Memory B cell (primary cell): Measurements from ENCODE around the gene MRPL47.

Experiments used
- ATAC-seq: fragments of 150-1000 bp; cut with Tn5 transposase; 2 replicates; pipeline ENCODE4 v1.10.0; 2021; ENCODE audit warnings: low read depth, mild to moderate bottlenecking, moderate library complexity
- DNase-seq, 2 donors: peaks; one replicate each; pipeline ENCODE4 v3.0.0; 2022; ENCODE audit warnings: low spot score in 2 of 2
- H3K27ac Mint-ChIP-seq: one replicate; pipeline ENCODE4 v1.8.0; 2022; ENCODE audit warnings: mild to moderate bottlenecking, moderate library complexity, mixed read lengths
- H3K27me3 Mint-ChIP-seq: one replicate; pipeline ENCODE4 v1.8.0; 2022; ENCODE audit warnings: mixed read lengths
- H3K36me3 Mint-ChIP-seq: one replicate; pipeline ENCODE4 v1.8.0; 2022; ENCODE audit warnings: mild to moderate bottlenecking, mixed read lengths
- H3K4me1 Mint-ChIP-seq: one replicate; pipeline ENCODE4 v1.8.0; 2022; ENCODE audit warnings: mixed read lengths
- H3K4me3 Mint-ChIP-seq: one replicate; pipeline ENCODE4 v1.8.0; 2022; ENCODE audit warnings: mild to moderate bottlenecking, moderate library complexity, mixed read lengths
- H3K9me3 Mint-ChIP-seq: one replicate; pipeline ENCODE4 v1.8.0; 2022; ENCODE audit warnings: mixed read lengths

Gene MRPL47

DNA sequence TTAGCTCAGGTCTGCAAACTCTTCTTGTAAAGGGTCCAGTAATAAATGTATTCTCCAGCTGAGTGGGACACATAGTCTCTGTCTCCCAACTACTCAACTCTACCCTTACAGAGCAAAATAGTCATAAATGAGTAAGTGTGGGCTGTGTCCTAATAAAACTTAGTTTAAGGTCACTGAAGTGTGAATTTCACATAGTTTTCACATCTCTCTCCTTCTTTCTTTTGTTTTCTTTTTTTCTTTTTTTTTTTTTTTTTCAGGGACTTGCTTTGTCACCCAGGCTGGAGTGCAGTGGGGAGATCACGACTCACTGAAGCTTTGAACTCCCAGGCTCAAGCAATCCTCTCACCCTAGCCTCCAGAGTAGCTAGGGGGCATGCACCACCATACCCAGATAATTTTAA, 43.6 kb downstream of the MRPL47 start:
- no peak overlapping the region for H3K4me3 Mint-ChIP-seq
- no peak overlapping the region for H3K27ac Mint-ChIP-seq
- H3K27me3 Mint-ChIP-seq = no peaks in the 10 kb centered on the region
- no peaks in the 10 kb centered on the region for H3K36me3 Mint-ChIP-seq
- no peak for DNase-seq
- peaks cover 17% of the 10 kb centered on the region for H3K4me1 Mint-ChIP-seq
- no peaks in the 10 kb centered on the region for H3K9me3 Mint-ChIP-seq
- no peak for ATAC-seq

GRCh38 chr3:179558742-179559364, 45.6 kb downstream of the MRPL47 start:
- Mint-ChIP-seq H3K27ac (no peak overlapping the region), H3K4me1 (peaks cover 10% of the 10 kb centered on the region), H3K4me3 (no peak overlapping the region)

GRCh38 chr3:179551349-179552105, 52.9 kb downstream of the MRPL47 start:
- Mint-ChIP-seq H3K27ac (no peak overlapping the region), H3K36me3 (no peaks in the 10 kb centered on the region), H3K9me3 (no peaks in the 10 kb centered on the region), H3K4me1 (no peaks in the 10 kb centered on the region), H3K27me3 (no peaks in the 10 kb centered on the region), H3K4me3 (no peak overlapping the region)
- ATAC-seq (no peak), DNase-seq (no peak)

More at GRCh38 chr3:179558742-179559364, 45.6 kb downstream of the MRPL47 start:
- Mint-ChIP-seq H3K9me3 (no peaks in the 10 kb centered on the region), H3K36me3 (no peaks in the 10 kb centered on the region), H3K27me3 (no peaks in the 10 kb centered on the region)
- no peak for ATAC-seq
- DNase-seq = peak; percentile 49 to 54

DNA sequence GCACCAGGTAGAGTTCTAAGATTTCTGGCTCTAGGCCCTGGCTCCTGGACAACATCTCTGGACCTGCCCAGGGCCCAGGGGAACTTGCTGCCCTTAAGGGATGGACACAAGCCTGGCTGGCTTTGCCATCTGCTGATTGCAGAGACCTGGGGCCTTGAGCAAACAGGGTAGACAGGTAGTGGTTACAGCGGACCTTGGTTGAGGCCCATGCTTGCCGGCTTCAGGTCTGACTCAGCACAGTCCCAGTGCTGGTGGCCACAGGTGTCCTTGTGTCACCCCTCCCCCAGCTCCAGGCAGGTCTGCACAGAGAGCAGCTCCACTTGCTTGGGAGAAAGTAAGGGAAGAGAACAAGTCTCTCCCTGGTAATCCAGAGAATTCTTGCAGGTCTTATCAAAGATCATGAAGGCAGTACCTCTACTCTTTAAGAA, 57.6 kb downstream of the MRPL47 start:
- ATAC-seq (no peak), DNase-seq (no peak)
- Mint-ChIP-seq H3K27me3 (no peaks in the 10 kb centered on the region), H3K9me3 (no peaks in the 10 kb centered on the region), H3K36me3 (no peaks in the 10 kb centered on the region), H3K4me1 (no peaks in the 10 kb centered on the region), H3K4me3 (no peak overlapping the region), H3K27ac (no peak overlapping the region)

GRCh38 chr3:179544981-179545645, 59.3 kb downstream of the MRPL47 start:
- ATAC-seq (no peak), DNase-seq (no peak)
- H3K27me3 Mint-ChIP-seq = peaks cover 2% of the 10 kb centered on the region
- H3K27ac Mint-ChIP-seq = no peak overlapping the region
- H3K4me3 Mint-ChIP-seq = no peak overlapping the region
- no peaks in the 10 kb centered on the region for H3K9me3 Mint-ChIP-seq
- H3K4me1 Mint-ChIP-seq = no peaks in the 10 kb centered on the region
- H3K36me3 Mint-ChIP-seq = no peaks in the 10 kb centered on the region

DNA sequence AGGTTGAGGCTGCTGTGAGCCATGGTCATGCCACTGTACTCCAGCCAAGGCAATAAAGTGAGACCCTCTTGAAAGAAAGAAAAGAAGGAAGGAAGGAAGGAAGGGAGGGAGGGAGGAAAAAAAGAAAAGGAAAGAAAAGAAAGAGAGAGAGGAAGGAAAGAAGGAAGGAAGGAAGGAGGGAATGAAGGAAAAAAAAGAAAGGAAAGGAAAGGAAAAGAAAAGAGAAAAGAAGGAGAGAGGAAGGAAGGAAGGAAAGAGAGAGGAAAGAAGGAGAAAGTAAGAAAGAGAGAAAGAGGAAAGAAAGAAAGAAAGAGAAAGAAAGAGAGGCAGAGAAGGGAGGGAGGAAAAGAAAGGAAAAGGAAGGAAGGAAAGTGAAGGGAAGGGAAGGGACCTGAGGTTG, 62.1 kb downstream of the MRPL47 start:
- H3K27ac Mint-ChIP-seq = no peak overlapping the region
- H3K27me3 Mint-ChIP-seq = peaks cover 2% of the 10 kb centered on the region
- no peak for DNase-seq
- no peaks in the 10 kb centered on the region for H3K4me1 Mint-ChIP-seq
- no peaks in the 10 kb centered on the region for H3K9me3 Mint-ChIP-seq
- H3K4me3 Mint-ChIP-seq = no peak overlapping the region
- ATAC-seq = no peak
- no peaks in the 10 kb centered on the region for H3K36me3 Mint-ChIP-seq

DNA sequence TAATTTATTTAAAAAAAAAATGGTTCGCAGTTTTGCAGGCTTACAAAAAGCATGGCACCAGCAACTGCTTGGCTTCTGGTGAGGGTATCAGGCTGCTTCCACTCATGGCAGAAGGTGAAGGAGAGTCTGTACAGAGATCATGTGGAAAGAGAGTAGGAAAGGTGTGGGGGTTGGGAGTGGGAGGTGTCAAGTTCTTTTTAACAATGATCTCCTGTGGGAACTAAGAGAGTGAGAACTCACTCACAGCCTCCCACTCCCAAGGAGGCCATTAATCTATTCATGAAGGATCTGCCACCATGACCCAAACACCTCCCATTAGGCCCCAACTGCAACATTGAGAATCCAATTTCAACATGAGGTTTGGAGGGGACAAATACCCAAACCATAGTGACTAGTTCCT, 62.8 kb downstream of the MRPL47 start:
- peaks cover 2% of the 10 kb centered on the region for H3K27me3 Mint-ChIP-seq
- no peaks in the 10 kb centered on the region for H3K4me1 Mint-ChIP-seq
- H3K27ac Mint-ChIP-seq = no peak overlapping the region
- H3K36me3 Mint-ChIP-seq = no peaks in the 10 kb centered on the region
- H3K9me3 Mint-ChIP-seq = no peaks in the 10 kb centered on the region
- DNase-seq = no peak
- ATAC-seq = no peak
- H3K4me3 Mint-ChIP-seq = no peak overlapping the region

DNA sequence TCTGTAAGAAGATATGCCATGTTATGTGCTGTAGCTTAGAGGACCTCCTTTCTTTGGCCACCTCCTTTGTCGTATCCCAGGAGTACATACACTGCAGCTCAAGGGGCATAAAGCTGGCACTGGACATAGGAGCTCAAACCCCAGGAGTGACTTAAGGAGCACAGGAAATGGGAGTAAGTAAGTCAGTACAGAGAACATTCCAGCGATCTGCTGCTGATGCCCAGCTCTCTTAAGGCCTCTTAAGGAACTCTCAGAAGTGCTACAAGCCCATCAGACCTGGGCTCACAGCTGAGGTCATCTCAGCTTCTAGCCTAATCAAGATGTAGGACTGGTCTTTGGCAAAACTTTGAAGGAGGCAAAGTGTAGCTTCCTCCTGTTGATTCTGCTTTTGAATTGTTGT, 63.3 kb downstream of the MRPL47 start:
- Mint-ChIP-seq H3K36me3 (no peaks in the 10 kb centered on the region), H3K27me3 (peaks cover 2% of the 10 kb centered on the region)
- no peak for ATAC-seq

More for the DNA sequence above, 63.3 kb downstream of the MRPL47 start:
- DNase-seq = no peak
- Mint-ChIP-seq H3K4me1 (no peaks in the 10 kb centered on the region), H3K4me3 (no peak overlapping the region), H3K27ac (no peak overlapping the region), H3K9me3 (no peaks in the 10 kb centered on the region)
